GM12872 (cell line): Measurements from ENCODE around the gene EEFSEC.

Experiments
- CTCF ChIP-seq: IDR thresholded peaks from 3 replicates; pipeline ENCODE4 v1.5.1; 2011; ENCODE audit warnings: low read depth, mild to moderate bottlenecking, low read length, moderate library complexity; ENCODE audit not compliant: insufficient read depth

Gene EEFSEC

GRCh38 chr3:128402998-128403397, 249.7 kb downstream of the EEFSEC start:
- no peak for TF ChIP-seq CTCF

- TF ChIP-seq CTCF: no peak
These were observed 251.2 kb downstream of the EEFSEC start for GRCh38 chr3:128404276-128405068.

DNA sequence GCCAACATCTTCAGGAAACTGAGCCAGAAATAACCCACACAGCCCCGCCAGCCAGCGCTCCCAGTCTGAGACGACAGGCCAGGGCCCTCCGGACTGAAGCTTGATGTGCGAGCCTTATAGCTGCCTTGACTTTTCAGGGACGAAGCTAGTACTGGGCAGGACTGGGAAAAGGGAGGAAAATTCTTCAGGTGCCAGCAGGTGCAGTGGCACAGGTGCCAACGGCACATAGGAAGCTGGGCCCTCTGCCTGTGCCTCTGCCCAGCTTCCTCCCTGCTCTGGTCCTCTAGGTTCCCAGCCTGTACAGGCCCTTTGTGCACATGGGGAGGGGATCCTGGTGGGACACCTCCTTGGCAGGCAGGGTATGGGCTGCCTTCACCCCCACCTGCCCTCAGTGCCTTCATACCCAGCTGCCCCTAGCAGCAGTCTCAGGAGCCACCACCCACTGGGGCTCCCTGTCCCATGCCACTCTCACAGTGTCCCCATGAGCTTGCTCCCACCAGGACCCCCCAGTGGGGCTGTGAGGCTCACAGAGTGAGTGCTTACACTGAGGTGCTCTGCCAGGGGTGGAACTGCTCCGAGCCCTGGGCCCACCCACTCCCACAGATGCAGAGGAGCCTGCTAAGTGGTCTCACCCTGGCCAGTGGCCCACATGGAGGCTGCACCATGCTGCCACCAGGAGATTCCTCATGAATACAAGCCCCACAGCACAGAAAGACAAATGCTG, 252.4 kb downstream of the EEFSEC start:
- TF ChIP-seq CTCF: no peak

DNA sequence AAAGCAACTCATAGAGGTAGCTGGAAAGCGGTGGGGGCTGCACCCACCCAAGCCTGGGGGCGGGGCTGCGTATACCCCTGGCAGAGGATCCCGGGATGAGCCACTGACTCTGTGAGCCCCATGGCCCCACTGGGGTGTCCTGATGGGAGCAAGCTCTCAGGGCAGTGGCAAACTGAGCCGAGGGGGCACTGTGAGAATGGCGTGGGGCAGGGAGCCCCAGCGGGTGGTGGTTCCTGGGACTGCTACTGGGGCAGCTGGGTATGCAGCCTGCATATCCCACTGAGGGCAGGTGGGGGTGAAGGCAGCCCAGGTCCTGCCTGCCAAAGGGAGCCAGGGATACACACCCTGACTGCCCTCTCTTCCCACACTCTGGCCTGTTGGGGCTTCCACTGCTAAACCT, 254.0 kb downstream of the EEFSEC start:
- no peak for TF ChIP-seq CTCF

DNA sequence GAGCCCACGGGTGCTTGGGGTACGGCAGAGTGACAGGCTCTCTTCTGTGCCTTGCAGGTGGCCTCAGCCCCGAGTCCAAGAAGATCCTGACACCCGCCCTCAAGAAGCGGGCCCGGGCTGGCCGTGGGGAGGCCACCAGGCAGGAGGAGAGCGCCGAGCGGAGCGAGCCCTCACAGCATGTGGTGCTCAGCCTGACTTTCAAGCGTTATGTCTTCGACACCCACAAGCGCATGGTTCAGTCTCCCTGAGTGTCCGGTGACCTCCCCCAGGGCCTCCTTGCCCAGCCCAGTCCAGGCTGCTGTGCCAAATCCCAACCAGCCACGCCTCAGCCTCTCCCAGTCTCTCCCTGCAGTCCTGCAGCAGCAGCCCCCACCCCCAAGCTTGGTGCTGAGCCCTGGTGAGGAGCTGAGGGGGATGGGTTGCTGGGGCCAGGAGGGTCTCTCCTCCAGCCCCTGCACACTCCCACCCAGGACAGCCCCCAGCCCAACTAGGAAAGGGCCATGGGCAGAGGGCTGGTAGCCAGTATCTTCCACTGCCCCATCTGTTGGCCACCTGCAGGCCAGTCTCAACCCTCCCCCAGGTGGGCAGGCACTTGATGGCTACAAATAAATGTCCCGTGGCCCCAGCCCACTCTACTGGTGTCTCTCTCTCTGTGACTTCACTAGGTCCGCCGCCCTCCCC, 254.9 kb downstream of the EEFSEC start:
- TF ChIP-seq CTCF: no peak; the same call in 2 of the 3 replicates

DNA sequence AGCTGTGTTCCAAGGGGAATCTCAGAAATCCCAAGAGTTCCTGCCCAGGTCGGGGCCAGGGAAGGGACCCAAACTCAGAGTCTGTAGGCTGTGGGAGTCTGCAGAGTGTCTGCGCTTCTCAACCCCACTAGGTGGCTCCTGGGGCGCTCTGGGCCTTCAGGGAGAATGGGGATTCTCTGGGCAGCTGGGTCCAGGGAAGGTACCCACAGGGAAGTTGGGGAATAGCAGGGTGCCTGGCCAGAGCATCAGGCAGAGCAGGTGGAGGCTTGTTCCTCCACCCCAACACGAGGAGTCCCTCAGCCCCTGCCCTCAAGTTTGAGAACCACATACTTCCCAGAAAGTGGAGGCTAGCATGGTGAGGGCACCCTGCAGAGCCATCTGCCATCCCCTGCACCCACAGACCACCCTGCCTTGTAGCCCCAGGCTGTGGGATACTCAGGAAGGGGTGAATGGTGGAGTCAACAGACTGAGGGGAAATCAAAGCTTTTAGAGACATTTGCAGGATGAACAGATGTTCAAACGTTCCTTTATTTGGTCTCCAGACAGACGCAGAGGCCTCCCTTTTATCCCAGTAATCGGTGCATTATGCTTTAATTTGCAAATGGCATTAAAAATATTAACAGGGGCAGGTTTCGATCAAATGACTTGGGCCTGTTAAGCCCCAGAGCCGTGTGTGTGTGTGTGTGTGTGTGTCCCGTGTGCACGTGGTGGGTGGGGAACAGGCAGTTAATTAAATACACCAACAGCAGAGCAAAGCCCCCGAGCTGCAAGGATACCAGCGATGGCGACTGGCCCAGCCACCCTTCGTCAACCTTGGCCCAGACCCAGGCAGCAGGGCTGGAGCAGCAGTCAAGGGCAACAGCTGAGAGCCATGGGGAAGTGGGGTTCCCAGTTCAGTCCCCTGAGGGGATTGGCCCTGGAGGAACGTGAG, 255.7 kb downstream of the EEFSEC start:
- TF ChIP-seq CTCF: no peak
